Measurements from ENCODE around the gene TRANK1. TPM values are rescaled to one million over a fixed set of nuclear protein-coding genes. Genes with fewer than 3 reads are reported as not detected.

Gene TRANK1
- total and polyA plus RNA-seq, 2 experiments from 2014 or later = 1.8 to 6.7 TPM

DNA sequence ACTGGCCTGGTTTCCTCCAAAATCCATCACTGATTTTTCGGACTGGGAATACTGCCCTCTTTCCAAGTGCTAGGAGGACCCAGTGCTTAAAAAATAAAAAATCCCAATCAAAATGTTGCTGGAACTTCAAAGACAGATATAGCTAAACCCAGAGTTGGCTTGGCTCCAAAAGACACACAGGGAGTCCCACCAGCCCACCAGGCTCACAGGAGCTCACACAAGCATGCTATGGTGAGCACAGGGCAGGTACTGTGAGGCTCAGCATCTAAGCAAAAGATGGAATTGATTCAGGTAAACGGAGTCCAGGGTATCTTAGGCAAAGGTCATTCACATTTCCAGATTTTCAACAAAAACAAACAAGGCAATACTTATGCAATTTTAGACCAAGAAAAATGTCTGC lies 3.7 kb downstream of the TRANK1 start:
- no peaks in the 10 kb centered on the region for H3K9me2 ChIP-seq (ENCODE audit: insufficient read depth)
- peaks cover 29% of the 10 kb centered on the region for H3K27me3 Mint-ChIP-seq (ENCODE audit: insufficient read depth, low read depth, poor library complexity)
- no peaks in the 10 kb centered on the region for H3K79me2 ChIP-seq (replicated peaks; ENCODE audit: insufficient read depth)
- H3K4me1 Mint-ChIP-seq = peaks cover 28% of the 10 kb centered on the region
- no peak overlapping the region for H3K4me3 ChIP-seq
- no peak for DNase-seq (ENCODE audit: low spot score)
- peaks cover 40% of the 10 kb centered on the region for H3K27me3 ChIP-seq (ENCODE audit: insufficient read depth)
- no peak overlapping the region for H3K4me3 Mint-ChIP-seq
- H2AFZ ChIP-seq = no peak overlapping the region
- peaks cover 3% of the 10 kb centered on the region; the same call in 2 of the 3 replicates for H3K36me3 Mint-ChIP-seq (ENCODE audit: low read depth)
- no peak for ATAC-seq
- no peaks in the 10 kb centered on the region for H4K20me1 ChIP-seq (replicated peaks; ENCODE audit: insufficient read depth)
- peaks cover 3% of the 10 kb centered on the region; the same call in 1 of the 3 replicates for H3K9me3 Mint-ChIP-seq
- no peak overlapping the region for H3K4me2 ChIP-seq
- H3F3A ChIP-seq (replicated peaks; ENCODE audit: low read depth) = no peaks in the 10 kb centered on the region
- H3K36me3 ChIP-seq (ENCODE audit: insufficient read depth) = no peaks in the 10 kb centered on the region
- H3K4me1 ChIP-seq (ENCODE audit: insufficient read depth) = peaks cover 17% of the 10 kb centered on the region
- TF ChIP-seq STAT1 (IDR thresholded peaks at IDR 0.05; ENCODE audit: unreplicated experiment) = no peak
- no peak for TF ChIP-seq ZNF331 (CRISPR knock-in tag; IDR thresholded peaks at IDR 0.05; ENCODE audit: low read depth)
- no peak for TF ChIP-seq JUNB (IDR thresholded peaks at IDR 0.05; ENCODE audit: unreplicated experiment)
- TF ChIP-seq EZH2phosphoT487 (IDR thresholded peaks at IDR 0.05; ENCODE audit: unreplicated experiment) = no peak
- TF ChIP-seq, protein P1, sequence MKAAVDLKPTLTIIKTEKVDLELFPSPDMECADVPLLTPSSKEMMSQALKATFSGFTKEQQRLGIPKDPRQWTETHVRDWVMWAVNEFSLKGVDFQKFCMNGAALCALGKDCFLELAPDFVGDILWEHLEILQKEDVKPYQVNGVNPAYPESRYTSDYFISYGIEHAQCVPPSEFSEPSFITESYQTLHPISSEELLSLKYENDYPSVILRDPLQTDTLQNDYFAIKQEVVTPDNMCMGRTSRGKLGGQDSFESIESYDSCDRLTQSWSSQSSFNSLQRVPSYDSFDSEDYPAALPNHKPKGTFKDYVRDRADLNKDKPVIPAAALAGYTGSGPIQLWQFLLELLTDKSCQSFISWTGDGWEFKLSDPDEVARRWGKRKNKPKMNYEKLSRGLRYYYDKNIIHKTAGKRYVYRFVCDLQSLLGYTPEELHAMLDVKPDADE (IDR thresholded peaks at IDR 0.05) = no peak
- no peak for TF ChIP-seq EZH2 (IDR thresholded peaks at IDR 0.05; ENCODE audit: low read depth, unreplicated experiment)
- TF ChIP-seq, protein P2, sequence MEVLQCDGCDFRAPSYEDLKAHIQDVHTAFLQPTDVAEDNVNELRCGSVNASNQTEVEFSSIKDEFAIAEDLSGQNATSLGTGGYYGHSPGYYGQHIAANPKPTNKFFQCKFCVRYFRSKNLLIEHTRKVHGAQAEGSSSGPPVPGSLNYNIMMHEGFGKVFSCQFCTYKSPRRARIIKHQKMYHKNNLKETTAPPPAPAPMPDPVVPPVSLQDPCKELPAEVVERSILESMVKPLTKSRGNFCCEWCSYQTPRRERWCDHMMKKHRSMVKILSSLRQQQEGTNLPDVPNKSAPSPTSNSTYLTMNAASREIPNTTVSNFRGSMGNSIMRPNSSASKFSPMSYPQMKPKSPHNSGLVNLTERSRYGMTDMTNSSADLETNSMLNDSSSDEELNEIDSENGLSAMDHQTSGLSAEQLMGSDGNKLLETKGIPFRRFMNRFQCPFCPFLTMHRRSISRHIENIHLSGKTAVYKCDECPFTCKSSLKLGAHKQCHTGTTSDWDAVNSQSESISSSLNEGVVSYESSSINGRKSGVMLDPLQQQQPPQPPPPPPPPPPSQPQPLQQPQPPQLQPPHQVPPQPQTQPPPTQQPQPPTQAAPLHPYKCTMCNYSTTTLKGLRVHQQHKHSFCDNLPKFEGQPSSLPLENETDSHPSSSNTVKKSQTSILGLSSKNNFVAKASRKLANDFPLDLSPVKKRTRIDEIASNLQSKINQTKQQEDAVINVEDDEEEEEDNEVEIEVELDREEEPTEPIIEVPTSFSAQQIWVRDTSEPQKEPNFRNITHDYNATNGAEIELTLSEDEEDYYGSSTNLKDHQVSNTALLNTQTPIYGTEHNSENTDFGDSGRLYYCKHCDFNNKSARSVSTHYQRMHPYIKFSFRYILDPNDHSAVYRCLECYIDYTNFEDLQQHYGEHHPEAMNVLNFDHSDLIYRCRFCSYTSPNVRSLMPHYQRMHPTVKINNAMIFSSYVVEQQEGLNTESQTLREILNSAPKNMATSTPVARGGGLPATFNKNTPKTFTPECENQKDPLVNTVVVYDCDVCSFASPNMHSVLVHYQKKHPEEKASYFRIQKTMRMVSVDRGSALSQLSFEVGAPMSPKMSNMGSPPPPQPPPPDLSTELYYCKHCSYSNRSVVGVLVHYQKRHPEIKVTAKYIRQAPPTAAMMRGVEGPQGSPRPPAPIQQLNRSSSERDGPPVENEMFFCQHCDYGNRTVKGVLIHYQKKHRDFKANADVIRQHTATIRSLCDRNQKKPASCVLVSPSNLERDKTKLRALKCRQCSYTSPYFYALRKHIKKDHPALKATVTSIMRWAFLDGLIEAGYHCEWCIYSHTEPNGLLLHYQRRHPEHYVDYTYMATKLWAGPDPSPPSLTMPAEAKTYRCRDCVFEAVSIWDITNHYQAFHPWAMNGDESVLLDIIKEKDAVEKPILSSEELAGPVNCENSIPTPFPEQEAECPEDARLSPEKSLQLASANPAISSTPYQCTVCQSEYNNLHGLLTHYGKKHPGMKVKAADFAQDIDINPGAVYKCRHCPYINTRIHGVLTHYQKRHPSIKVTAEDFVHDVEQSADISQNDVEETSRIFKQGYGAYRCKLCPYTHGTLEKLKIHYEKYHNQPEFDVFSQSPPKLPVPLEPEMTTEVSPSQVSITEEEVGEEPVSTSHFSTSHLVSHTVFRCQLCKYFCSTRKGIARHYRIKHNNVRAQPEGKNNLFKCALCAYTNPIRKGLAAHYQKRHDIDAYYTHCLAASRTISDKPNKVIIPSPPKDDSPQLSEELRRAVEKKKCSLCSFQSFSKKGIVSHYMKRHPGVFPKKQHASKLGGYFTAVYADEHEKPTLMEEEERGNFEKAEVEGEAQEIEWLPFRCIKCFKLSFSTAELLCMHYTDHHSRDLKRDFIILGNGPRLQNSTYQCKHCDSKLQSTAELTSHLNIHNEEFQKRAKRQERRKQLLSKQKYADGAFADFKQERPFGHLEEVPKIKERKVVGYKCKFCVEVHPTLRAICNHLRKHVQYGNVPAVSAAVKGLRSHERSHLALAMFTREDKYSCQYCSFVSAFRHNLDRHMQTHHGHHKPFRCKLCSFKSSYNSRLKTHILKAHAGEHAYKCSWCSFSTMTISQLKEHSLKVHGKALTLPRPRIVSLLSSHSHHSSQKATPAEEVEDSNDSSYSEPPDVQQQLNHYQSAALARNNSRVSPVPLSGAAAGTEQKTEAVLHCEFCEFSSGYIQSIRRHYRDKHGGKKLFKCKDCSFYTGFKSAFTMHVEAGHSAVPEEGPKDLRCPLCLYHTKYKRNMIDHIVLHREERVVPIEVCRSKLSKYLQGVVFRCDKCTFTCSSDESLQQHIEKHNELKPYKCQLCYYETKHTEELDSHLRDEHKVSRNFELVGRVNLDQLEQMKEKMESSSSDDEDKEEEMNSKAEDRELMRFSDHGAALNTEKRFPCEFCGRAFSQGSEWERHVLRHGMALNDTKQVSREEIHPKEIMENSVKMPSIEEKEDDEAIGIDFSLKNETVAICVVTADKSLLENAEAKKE (CRISPR knock-in tag; IDR thresholded peaks at IDR 0.05) = no peak
- TF ChIP-seq, protein P3, sequence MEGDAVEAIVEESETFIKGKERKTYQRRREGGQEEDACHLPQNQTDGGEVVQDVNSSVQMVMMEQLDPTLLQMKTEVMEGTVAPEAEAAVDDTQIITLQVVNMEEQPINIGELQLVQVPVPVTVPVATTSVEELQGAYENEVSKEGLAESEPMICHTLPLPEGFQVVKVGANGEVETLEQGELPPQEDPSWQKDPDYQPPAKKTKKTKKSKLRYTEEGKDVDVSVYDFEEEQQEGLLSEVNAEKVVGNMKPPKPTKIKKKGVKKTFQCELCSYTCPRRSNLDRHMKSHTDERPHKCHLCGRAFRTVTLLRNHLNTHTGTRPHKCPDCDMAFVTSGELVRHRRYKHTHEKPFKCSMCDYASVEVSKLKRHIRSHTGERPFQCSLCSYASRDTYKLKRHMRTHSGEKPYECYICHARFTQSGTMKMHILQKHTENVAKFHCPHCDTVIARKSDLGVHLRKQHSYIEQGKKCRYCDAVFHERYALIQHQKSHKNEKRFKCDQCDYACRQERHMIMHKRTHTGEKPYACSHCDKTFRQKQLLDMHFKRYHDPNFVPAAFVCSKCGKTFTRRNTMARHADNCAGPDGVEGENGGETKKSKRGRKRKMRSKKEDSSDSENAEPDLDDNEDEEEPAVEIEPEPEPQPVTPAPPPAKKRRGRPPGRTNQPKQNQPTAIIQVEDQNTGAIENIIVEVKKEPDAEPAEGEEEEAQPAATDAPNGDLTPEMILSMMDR (conservative IDR thresholded peaks at IDR 0.05; ENCODE audit: low read depth in 2 of 2) = no peak
- TF ChIP-seq NANOG (IDR thresholded peaks at IDR 0.05; ENCODE audit: borderline replicate concordance) = no peak
- TF ChIP-seq, protein P4, sequence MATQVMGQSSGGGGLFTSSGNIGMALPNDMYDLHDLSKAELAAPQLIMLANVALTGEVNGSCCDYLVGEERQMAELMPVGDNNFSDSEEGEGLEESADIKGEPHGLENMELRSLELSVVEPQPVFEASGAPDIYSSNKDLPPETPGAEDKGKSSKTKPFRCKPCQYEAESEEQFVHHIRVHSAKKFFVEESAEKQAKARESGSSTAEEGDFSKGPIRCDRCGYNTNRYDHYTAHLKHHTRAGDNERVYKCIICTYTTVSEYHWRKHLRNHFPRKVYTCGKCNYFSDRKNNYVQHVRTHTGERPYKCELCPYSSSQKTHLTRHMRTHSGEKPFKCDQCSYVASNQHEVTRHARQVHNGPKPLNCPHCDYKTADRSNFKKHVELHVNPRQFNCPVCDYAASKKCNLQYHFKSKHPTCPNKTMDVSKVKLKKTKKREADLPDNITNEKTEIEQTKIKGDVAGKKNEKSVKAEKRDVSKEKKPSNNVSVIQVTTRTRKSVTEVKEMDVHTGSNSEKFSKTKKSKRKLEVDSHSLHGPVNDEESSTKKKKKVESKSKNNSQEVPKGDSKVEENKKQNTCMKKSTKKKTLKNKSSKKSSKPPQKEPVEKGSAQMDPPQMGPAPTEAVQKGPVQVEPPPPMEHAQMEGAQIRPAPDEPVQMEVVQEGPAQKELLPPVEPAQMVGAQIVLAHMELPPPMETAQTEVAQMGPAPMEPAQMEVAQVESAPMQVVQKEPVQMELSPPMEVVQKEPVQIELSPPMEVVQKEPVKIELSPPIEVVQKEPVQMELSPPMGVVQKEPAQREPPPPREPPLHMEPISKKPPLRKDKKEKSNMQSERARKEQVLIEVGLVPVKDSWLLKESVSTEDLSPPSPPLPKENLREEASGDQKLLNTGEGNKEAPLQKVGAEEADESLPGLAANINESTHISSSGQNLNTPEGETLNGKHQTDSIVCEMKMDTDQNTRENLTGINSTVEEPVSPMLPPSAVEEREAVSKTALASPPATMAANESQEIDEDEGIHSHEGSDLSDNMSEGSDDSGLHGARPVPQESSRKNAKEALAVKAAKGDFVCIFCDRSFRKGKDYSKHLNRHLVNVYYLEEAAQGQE (IDR thresholded peaks at IDR 0.05; ENCODE audit: unreplicated experiment) = no peak
- no peak for TF ChIP-seq CREB1 (CRISPR knock-in tag; IDR thresholded peaks at IDR 0.05; ENCODE audit: low read depth)
- H3K27ac Mint-ChIP-seq = no peak overlapping the region
- H3K27ac ChIP-seq (ENCODE audit: low read depth) = no peak overlapping the region
